ENCODE results near the gene CDCA3.

Gene CDCA3

DNA sequence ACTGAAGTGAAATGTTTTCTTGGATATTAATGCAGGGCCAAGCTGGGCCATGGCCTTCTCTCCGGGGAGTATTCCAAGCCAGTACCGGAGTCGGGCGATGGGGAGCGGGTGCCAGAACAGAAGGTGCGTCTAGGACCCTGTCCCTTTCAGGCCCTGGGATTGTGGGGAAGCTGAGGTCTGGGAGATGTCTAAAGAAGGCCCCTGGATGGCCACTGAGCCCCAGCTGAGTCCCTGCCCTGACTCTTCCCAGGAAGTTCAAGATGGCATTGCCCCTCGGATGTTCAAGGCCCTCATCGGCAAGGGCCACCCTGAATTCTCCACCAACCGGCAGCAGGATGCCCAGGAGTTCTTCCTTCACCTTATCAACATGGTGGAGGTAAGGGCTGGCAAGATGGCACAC lies 9.0 kb upstream of the CDCA3 start:
- Histone ChIP-seq H3K27ac (no peak overlapping the region), H3K4me3 (no peak overlapping the region)

DNA sequence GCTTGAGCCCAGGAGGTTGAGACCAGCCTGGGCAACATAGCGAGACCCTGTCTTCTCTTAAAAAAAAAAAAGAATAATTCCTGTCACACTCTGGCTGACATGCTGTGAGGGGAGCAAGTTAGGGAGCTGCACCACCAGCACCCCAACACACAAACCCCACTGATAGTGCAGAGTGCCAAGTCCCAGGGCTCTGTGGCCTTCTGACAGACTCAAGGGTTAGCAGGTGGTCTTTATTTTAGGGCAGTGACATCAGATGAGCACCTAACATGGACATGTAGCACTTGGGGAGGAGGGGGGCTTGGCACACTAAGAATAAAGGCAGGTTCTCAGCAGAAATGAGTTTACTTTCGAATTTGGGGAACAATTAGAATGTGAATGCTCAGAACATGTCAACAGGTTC lies 7.7 kb upstream of the CDCA3 start:
- Histone ChIP-seq H3K4me3 (no peak overlapping the region), H3K27ac (no peak overlapping the region)

DNA sequence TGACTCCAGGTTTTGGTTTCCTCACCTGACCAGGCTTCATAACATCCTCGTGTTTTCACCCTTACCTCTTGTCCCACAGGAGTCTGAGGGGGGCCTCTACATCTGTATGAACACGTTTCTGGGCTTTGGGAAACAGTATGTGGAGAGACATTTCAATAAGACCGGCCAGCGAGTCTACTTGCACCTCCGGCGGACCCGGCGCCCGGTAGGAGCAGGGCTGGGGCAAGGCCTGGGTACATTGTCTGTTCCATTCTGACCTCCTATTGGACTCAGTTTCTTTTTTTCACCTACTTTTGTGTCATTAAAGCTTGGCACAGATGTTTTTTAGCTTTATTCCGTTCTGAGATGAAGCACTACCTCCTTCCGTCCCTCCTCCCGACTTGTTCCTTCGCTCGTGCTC lies 4.2 kb upstream of the CDCA3 start:
- Histone ChIP-seq H3K4me3 (no peak overlapping the region), H3K27ac (no peak overlapping the region)

- Histone ChIP-seq H3K4me3 (no peak overlapping the region), H3K27ac (peak overlapping the region in 12 of 21 experiments; percentile 9 to 89 (median 80))
Observed at GRCh38 chr12:6854036-6854435, 3.0 kb upstream of the CDCA3 start.

GRCh38 chr12:6853626-6854025 lies 2.5 kb upstream of the CDCA3 start:
- peak overlapping the region in 17 of 21 experiments; percentile 9 to 97 (median 81) for H3K27ac ChIP-seq

DNA sequence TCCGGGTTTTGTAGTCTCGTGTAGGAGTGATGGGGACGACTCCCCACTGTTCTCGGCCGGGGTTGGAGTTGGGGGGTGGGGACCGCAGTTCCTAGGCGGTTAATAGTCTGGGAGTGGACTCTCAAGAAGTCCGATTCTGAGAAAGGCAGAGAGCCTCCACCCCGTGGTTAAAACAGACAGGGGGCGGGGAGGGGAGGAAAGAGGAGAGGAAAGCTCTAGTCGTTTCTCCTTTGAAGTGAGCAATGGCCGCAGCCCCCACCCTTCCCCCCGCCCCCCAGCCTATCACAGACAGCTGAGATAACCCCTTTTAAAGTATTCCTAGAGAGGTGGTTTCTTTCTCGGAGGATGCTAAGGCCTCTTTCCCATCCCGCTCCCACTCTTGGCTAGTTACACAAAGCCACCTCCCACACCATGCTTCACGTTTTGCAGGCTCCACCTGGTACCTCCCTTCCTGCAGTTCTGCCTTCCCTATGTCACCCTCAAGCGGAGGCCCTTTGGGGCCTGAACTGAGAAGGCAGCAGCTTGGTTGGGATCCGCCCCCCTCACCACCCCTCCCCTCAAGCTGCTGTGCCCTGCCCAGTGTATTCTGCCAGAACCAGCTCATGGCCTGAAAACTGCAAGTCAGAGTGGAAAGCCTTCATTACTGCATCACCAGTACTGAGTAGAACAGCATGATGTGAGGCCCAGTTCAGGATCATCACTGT lies 1.7 kb upstream of the CDCA3 start:
- Histone ChIP-seq H3K27ac (peak overlapping the region; percentile 26 to 97 (median 80)), H3K4me3 (peak overlapping the region; percentile 51 to 81 (median 63))

More at GRCh38 chr12:6853626-6854025, 2.5 kb upstream of the CDCA3 start:
- peak overlapping the region in 2 of 7 experiments; percentile 64 to 65 for H3K4me3 ChIP-seq

DNA sequence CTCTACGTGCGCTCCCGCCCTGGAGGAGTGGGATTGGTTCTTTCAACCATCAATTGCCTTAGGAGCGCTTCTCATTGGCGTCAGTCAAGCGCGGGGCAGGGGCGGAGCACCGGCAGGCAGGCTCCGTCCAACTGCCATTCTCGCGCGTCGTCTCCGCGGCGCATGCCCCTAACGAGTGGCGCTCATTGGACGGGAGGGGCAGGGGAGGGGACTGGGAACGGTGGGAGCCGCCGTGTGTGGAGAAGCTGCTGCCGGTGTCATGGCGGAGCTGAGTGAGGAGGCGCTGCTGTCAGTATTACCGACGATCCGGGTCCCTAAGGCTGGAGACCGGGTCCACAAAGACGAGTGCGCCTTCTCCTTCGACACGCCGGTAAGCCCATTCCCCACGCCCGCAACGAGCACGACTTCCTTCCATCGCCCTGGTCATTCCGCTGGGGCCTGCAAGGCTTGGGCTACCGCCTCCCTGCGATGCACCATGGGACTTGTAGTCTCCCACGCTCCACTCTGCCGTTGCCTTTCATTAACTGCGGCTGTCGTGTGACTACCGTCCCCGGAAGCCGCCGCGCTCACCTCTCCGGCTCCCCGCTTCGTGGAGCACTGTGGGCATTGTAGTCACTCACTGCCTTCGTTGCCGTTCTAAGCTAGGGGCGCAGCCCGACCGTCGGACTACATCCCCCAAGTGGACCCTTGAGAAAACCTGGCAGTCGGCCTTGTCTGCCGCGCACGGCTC lies 1.0 kb upstream of the CDCA3 start, which contains the start of gene USP5:
TSS of gene USP5 (plus strand) at position 230 of the 730 bp plus-strand sequence. CDS start at position 260, 30 bp downstream.
- Histone ChIP-seq H3K27ac (peak within 1 kb of the TSS; percentile 26 to 97 (median 85)), H3K4me3 (peak within 1 kb of the TSS; percentile 51 to 81 (median 63))

DNA sequence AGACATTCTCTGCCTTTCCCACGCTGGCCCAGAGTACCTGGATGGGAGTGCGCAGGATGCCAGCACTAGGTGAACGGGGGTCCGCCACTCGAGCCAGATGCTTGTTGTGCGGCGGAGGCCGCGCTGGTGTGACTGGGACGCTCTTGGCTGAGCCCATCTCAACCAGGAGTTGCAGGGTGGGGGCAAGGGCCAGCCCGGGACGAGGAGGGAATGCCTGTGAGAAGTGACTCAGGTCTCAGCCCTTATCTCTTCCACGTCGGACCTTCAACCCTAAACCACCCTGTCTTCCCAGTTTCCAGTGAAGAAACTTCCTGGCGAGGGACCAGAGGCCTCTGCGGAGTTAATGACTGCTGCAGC lies 312 bp downstream of the CDCA3 start:
- Histone ChIP-seq H3K4me3 (peak overlapping the region; percentile 51 to 81 (median 63)), H3K27ac (peak overlapping the region in 9 of 21 experiments; percentile 47 to 97 (median 85))

DNA sequence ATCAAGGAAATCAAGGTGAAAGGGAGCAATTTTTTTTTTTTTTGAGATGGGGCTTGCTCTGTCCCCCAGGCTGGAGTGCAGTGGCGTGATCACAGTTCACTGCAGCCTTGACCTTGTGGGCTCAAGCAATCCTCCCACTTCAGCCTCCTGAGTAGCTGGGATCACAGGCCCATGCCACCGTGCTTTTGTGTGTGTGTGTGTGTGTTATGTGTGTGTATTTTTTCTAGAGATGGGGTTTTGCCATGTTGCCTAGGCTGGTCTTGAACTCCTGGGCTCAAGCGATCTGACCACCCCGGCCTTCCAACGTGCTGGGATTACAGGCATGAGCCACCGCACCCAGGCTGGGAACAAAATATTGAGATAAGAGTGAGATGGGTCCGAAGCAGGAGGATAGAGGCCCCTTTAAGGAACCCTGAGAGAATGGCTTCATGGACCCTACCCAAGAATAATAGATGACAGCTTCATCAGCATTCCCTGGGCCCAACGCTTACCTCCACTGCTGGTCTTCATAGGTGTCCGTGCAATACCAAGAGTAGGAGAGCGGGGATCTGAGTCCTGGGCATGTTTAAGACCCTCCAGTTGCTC lies 1.0 kb downstream of the CDCA3 start:
- Histone ChIP-seq H3K27ac (peak overlapping the region in 2 of 21 experiments; percentile 72 to 90), H3K4me3 (peak overlapping the region in 3 of 7 experiments; percentile 63 to 65 (median 64))

- no peak overlapping the region for H3K4me3 ChIP-seq
Observed at GRCh38 chr12:6849427-6849826, 1.7 kb downstream of the CDCA3 start.

DNA sequence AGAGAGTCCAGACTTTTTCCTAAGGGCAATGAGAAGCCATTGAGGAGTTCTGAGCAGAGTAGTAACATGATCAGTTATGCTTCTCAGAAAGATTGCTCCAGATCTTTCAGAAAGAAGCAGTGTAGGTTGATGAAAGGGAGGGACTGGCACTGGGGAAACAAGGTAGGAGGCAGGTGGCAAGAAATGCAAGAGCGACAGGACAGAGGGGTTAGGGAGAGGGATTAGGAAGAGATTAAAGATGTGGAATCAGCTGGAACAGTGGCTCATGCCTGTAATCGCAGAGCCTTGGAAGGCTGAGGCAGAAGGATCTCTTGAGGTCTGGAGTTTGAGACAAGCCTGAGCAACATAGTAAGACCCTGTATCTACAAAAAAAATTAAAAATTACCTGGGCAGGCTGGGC lies 3.4 kb downstream of the CDCA3 start:
- H3K4me3 ChIP-seq: no peak overlapping the region
- peak overlapping the region in 1 of 21 experiments; percentile 30 for H3K27ac ChIP-seq

More at GRCh38 chr12:6849427-6849826, 1.7 kb downstream of the CDCA3 start:
- no peak overlapping the region for H3K27ac ChIP-seq

DNA sequence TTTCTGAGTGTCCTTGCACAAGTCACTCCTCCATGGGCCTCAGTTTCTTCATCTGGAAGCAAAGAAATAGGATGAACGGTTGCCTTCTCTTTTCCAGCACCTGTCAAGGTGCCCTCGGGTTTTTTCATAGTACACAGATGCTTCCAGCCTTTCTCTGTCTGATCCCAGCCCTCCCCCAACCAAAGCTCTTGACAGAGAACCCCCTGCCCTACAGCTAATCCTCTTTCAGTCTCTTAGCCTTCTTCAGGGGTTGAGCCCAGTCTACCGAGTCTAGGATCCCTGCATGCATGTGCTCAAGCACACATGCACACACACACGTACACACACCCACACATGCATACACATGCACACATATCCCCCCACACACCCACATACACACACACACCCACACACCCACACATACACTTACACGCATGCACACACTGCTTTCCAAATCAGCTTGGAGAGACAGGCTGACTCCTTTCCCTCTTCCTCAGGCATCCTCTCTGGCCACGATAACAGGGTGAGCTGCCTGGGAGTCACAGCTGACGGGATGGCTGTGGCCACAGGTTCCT lies 4.7 kb downstream of the CDCA3 start:
- no peak overlapping the region for H3K4me3 ChIP-seq
- H3K27ac ChIP-seq: no peak overlapping the region

GRCh38 chr12:6845395-6845794 lies 5.7 kb downstream of the CDCA3 start:
- Histone ChIP-seq H3K4me3 (no peak overlapping the region), H3K27ac (no peak overlapping the region)

DNA sequence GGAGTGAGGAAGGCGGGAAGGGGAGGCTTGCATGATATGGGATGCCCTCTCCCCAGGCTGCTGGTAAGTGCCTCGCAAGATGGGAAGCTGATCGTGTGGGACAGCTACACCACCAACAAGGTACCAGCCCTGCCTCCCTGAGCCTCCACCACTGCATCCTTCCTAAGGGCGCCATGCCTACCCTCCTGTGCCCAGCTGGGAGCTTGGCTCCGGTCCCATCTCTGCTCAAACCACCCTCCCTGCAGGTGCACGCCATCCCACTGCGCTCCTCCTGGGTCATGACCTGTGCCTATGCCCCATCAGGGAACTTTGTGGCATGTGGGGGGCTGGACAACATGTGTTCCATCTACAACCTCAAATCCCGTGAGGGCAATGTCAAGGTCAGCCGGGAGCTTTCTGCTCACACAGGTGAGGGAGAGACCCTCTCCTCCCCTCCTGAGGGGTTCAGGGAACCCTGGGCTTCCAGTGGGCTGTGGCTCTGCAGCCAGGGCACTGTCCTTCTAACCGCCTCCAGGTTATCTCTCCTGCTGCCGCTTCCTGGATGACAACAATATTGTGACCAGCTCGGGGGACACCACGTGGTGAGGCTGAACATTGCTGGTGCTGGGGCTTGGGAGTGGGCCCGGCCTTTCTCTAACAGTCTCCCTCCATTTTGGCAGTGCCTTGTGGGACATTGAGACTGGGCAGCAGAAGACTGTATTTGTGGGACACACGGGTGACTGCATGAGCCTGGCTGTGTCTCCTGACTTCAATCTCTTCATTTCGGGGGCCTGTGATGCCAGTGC lies 7.8 kb downstream of the CDCA3 start:
- no peak overlapping the region for H3K27ac ChIP-seq
- H3K4me3 ChIP-seq: no peak overlapping the region

DNA sequence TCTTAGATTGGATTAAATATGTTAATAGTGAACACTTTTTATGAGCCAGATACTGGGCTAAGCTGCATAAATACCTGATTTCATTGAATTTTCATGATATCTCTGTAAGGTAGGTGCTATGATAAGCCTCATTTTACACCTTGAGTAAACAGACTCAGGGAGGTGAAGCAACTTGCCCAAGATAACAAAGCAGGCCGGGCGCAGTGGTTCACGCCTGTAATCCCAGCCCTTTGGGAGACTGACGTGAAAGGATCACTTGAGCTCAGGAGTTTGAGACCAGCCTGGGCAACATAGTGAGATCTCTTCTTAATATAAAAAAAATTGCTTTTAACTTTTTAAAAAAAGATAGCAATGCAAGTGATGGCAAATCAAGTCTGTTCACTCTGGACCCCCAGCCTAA lies 9.0 kb downstream of the CDCA3 start:
- no peak overlapping the region for H3K4me3 ChIP-seq
- H3K27ac ChIP-seq: no peak overlapping the region

DNA sequence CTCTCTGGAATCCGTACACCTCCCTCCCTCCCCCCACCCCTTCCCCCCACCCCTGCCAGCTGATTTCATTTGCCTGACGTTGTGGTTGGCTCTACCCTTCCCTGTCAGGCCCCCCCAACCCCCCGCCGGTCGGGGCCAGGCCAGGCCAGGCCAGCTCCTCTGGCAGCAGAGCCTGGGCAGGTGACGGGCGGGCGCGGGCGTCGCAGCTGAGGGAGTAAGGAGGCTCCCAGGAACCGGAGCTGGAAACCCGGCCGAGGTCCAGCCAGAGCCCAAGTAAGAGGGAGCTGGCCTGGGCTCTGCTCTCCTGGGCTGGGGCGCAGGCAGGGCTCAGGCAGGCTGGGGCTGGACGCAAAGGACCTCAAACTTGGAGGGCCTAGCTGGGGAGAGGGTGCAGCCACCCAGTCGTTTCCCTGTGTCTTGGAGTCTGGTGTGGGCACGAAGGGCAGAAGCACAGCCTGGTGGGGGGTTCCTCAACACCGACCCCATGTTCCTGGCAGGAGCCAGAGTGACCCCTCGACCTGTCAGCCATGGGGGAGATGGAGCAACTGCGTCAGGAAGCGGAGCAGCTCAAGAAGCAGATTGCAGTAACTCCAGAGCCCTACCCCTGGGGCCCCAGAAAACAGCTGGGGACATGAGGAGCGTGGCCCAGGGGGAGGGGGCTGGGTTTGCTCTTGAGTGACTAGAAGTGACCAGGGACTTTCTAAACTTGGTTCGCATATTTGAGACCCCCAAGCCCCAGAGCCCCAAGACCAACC lies 10.1 kb downstream of the CDCA3 start, which contains the start of gene GNB3:
TSS of gene GNB3 (plus strand) at position 165 of the 755 bp plus-strand sequence. CDS start at position 528, 363 bp downstream.
- Histone ChIP-seq H3K27ac (no peak within 1 kb of the TSS), H3K4me3 (no peak within 1 kb of the TSS)

- H3K4me3 ChIP-seq: no peak overlapping the region
- H3K27ac ChIP-seq: no peak overlapping the region
Observed at GRCh38 chr12:6840330-6840729, 10.8 kb downstream of the CDCA3 start.

- Histone ChIP-seq H3K4me3 (no peak overlapping the region), H3K27ac (no peak overlapping the region)
Observed at GRCh38 chr12:6839482-6840201, 11.4 kb downstream of the CDCA3 start.

All from skin epidermis (tissue), 12 donors.